ENCODE data around the gene ACTL10. TPM values are rescaled to one million over a fixed set of nuclear protein-coding genes. Genes with fewer than 3 reads are reported as not detected.

The ACTL10 gene
- polyA plus RNA-seq, 2 of the 4 experiments (the other 2 are of a cell fraction): not detected

DNA sequence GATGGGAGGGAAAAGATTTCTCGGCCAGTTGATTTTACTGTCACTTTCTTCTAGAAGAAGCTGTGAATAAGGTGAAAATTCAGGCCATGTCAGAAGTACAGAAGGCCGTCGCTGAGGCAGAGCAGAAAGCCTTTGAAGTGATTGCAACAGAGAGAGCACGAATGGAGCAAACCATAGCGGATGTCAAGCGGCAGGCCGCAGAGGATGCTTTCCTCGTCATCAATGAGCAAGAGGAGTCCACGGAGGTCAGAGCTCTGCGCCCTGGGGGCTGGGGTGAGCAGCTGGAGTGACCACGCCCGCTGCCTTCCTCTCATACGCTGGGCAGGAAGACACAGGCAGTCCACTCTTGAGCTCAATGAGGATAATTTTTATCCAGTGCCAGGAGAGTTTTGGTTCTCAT, 26.5 kb upstream of the ACTL10 start:
- FAIRE-seq (no peak), ATAC-seq (no peak), DNase-seq (ENCODE audit: low read depth in 1 of 2, low spot score in 1 of 2) (no peak)
- no peaks in the 10 kb centered on the region for H3K9me3 ChIP-seq
- H3K4me3 ChIP-seq: no peak overlapping the region
- H3K4me2 ChIP-seq: no peak overlapping the region
- CTCF ChIA-PET: interaction anchor here (1.2 to 1.6 kb wide), 2 partner anchors 13 to 18 kb away, joined by 3 to 10 read pairs; no protein-coding TSS in a partner anchor
- no peaks in the 10 kb centered on the region for H3K4me1 ChIP-seq
- H3K27ac ChIP-seq: no peak overlapping the region
- TF ChIP-seq NFE2L2 (conservative IDR thresholded peaks at IDR 0.05; ENCODE audit: low read length): no peak
- no peak for TF ChIP-seq MYC (IDR thresholded peaks at IDR 0.05; ENCODE audit: borderline replicate concordance, low read length)
- no peak for TF ChIP-seq CHD4 (IDR thresholded peaks at IDR 0.05; ENCODE audit: borderline replicate concordance)
- TF ChIP-seq, protein P1, sequence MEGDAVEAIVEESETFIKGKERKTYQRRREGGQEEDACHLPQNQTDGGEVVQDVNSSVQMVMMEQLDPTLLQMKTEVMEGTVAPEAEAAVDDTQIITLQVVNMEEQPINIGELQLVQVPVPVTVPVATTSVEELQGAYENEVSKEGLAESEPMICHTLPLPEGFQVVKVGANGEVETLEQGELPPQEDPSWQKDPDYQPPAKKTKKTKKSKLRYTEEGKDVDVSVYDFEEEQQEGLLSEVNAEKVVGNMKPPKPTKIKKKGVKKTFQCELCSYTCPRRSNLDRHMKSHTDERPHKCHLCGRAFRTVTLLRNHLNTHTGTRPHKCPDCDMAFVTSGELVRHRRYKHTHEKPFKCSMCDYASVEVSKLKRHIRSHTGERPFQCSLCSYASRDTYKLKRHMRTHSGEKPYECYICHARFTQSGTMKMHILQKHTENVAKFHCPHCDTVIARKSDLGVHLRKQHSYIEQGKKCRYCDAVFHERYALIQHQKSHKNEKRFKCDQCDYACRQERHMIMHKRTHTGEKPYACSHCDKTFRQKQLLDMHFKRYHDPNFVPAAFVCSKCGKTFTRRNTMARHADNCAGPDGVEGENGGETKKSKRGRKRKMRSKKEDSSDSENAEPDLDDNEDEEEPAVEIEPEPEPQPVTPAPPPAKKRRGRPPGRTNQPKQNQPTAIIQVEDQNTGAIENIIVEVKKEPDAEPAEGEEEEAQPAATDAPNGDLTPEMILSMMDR (IDR thresholded peaks at IDR 0.05): no peak
- TF ChIP-seq, protein P2, sequence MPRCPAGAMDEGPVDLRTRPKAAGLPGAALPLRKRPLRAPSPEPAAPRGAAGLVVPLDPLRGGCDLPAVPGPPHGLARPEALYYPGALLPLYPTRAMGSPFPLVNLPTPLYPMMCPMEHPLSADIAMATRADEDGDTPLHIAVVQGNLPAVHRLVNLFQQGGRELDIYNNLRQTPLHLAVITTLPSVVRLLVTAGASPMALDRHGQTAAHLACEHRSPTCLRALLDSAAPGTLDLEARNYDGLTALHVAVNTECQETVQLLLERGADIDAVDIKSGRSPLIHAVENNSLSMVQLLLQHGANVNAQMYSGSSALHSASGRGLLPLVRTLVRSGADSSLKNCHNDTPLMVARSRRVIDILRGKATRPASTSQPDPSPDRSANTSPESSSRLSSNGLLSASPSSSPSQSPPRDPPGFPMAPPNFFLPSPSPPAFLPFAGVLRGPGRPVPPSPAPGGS (IDR thresholded peaks at IDR 0.05): no peak
- TF ChIP-seq BHLHE40 (IDR thresholded peaks at IDR 0.05; ENCODE audit: low read depth, low read length): no peak
- TF ChIP-seq, protein P3, sequence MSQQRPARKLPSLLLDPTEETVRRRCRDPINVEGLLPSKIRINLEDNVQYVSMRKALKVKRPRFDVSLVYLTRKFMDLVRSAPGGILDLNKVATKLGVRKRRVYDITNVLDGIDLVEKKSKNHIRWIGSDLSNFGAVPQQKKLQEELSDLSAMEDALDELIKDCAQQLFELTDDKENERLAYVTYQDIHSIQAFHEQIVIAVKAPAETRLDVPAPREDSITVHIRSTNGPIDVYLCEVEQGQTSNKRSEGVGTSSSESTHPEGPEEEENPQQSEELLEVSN (IDR thresholded peaks at IDR 0.05; ENCODE audit: borderline replicate concordance, low read depth): no peak
- no peak for TF ChIP-seq HOXB5 (CRISPR knock-in tag; IDR thresholded peaks at IDR 0.05)
- no peak for TF ChIP-seq FOSL2 (IDR thresholded peaks at IDR 0.05)
- no peak for TF ChIP-seq FOSL2 (CRISPR knock-in tag; IDR thresholded peaks at IDR 0.05)
- TF ChIP-seq FOXS1 (CRISPR knock-in tag; IDR thresholded peaks at IDR 0.05): no peak
- no peak for TF ChIP-seq RARB (CRISPR knock-in tag; IDR thresholded peaks at IDR 0.05)
- no peak for TF ChIP-seq HOXA7 (CRISPR knock-in tag; IDR thresholded peaks at IDR 0.05)
- TF ChIP-seq, protein P4, sequence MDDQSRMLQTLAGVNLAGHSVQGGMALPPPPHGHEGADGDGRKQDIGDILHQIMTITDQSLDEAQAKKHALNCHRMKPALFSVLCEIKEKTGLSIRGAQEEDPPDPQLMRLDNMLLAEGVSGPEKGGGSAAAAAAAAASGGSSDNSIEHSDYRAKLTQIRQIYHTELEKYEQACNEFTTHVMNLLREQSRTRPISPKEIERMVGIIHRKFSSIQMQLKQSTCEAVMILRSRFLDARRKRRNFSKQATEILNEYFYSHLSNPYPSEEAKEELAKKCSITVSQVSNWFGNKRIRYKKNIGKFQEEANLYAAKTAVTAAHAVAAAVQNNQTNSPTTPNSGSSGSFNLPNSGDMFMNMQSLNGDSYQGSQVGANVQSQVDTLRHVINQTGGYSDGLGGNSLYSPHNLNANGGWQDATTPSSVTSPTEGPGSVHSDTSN (IDR thresholded peaks at IDR 0.05): no peak
- no peak for TF ChIP-seq JUNB (IDR thresholded peaks at IDR 0.05)
- no peak for TF ChIP-seq SMC3 (IDR thresholded peaks at IDR 0.05)
- TF ChIP-seq PHF8 (IDR thresholded peaks at IDR 0.05; ENCODE audit: borderline replicate concordance, low read depth): no peak
- WGBS (ENCODE audit: missing lambda C conversion rate): 90% methylated on average over 13 of the region's 13 CpGs
- POLR2A ChIA-PET: no interaction called here

DNA sequence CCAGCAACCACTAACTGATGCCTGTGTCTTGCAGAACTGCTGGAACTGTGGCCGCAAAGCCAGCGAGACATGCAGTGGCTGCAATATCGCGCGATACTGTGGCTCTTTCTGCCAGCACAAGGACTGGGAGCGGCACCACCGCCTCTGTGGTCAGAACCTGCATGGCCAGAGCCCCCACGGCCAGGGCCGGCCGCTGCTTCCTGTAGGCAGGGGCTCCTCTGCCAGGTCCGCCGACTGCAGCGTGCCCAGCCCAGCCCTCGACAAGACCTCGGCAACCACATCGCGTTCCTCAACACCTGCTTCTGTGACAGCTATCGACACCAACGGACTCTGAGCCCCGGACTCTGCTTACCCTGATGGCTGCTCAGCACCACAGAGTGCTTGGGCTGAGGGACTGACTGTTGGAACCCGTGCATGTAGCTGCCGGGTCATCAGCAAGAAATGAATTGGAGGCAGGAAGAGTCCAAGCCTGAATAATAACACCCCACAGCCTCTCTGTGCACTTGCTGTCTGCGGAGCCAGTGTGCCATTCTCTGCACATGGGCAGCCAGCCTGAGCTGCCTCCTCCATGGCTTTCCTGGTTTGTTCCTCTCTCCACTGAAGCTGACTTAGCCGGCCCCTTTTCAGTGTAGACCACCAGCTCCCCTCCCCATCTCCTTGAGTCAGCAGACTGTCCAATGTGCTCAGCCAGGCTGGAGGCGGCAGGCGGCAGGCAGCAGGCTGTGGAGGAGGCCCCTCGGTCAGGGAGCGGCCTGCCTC, 22.3 kb upstream of the ACTL10 start:
- DNase-seq (ENCODE audit: low read depth in 1 of 2, low spot score in 1 of 2) (no peak), ATAC-seq (no peak), FAIRE-seq (no peak)
- no peak overlapping the region for H3K27ac ChIP-seq
- H3K4me1 ChIP-seq: no peaks in the 10 kb centered on the region
- TF ChIP-seq, protein P5, sequence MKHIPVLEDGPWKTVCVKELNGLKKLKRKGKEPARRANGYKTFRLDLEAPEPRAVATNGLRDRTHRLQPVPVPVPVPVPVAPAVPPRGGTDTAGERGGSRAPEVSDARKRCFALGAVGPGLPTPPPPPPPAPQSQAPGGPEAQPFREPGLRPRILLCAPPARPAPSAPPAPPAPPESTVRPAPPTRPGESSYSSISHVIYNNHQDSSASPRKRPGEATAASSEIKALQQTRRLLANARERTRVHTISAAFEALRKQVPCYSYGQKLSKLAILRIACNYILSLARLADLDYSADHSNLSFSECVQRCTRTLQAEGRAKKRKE (CRISPR knock-in tag; IDR thresholded peaks at IDR 0.05; ENCODE audit: low read depth): no peak
- TF ChIP-seq CEBPB (IDR thresholded peaks at IDR 0.05): no peak
- TF ChIP-seq, protein P4 (IDR thresholded peaks at IDR 0.05): no peak
- TF ChIP-seq GATA3 (IDR thresholded peaks at IDR 0.05; ENCODE audit: borderline replicate concordance): no peak
- TF ChIP-seq HEYL (CRISPR knock-in tag; IDR thresholded peaks at IDR 0.05): no peak
- TF ChIP-seq RCOR1 (IDR thresholded peaks at IDR 0.05; ENCODE audit: low read depth, low read length): no peak
- no peak for TF ChIP-seq SREBF2 (IDR thresholded peaks at IDR 0.05)
- TF ChIP-seq JUN (IDR thresholded peaks at IDR 0.05): no peak
- TF ChIP-seq ZSCAN20 (CRISPR knock-in tag; IDR thresholded peaks at IDR 0.05): no peak
- no peak for TF ChIP-seq HOXB13 (CRISPR knock-in tag; IDR thresholded peaks at IDR 0.05; ENCODE audit: low read depth)
- TF ChIP-seq TFCP2L1 (CRISPR knock-in tag; IDR thresholded peaks at IDR 0.05): no peak
- TF ChIP-seq, protein P6, sequence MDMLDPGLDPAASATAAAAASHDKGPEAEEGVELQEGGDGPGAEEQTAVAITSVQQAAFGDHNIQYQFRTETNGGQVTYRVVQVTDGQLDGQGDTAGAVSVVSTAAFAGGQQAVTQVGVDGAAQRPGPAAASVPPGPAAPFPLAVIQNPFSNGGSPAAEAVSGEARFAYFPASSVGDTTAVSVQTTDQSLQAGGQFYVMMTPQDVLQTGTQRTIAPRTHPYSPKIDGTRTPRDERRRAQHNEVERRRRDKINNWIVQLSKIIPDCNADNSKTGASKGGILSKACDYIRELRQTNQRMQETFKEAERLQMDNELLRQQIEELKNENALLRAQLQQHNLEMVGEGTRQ (IDR thresholded peaks at IDR 0.05): no peak
- no peak for TF ChIP-seq RARB (CRISPR knock-in tag; IDR thresholded peaks at IDR 0.05)
- H3K4me3 ChIP-seq: no peak overlapping the region
- ChIA-PET POLR2A (no interaction called here), CTCF (interaction anchor here (1.3 kb wide), 1 partner anchor 9 kb away, joined by 4 read pairs; no protein-coding TSS in a partner anchor)
- no peak overlapping the region for H3K4me2 ChIP-seq
- WGBS (ENCODE audit: missing lambda C conversion rate): 95% methylated on average over 26 of the region's 28 CpGs
- no peaks in the 10 kb centered on the region for H3K9me3 ChIP-seq

Data from A549 (cell line).